Activated B cell treated with CpG ODN at 0.5 μM for 24 hours (primary cell): ENCODE data around the gene IMMT. TPM values are rescaled to one million over a fixed set of nuclear protein-coding genes. Genes with fewer than 3 reads are reported as not detected.
"Not testable (repeated sequence)": the region's sequence is repeated elsewhere in the genome, so short reads cannot be mapped to it uniquely, and the experiment has no call there.

Experiments used
- ATAC-seq: fragments of 200-7000 bp; cut with Tn5 transposase; one replicate; pipeline ENCODE4 v1.10.0; 2021; ENCODE audit warnings: low read depth, mild to moderate bottlenecking, moderate library complexity
- CTCF ChIA-PET: fragments of 350-600 bp; sonication (Branson Sonifier 250); formaldehyde crosslinking; loops from one replicate; lab custom pipeline; 2021; ENCODE audit warnings: antibody characterized with exemption; lab: Charles Lee
- POLR2A ChIA-PET: fragments of 350-600 bp; sonication (Branson Sonifier 250); formaldehyde crosslinking; loops from one replicate; lab custom pipeline; 2021; ENCODE audit warnings: antibody characterized with exemption; lab: Charles Lee
- DNase-seq: peaks from one replicate; pipeline ENCODE4 v3.0.0; 2022
- H3K27ac Mint-ChIP-seq: one replicate; pipeline ENCODE4 v1.8.0; 2020; ENCODE audit warnings: mixed read lengths
- H3K27me3 Mint-ChIP-seq: one replicate; pipeline ENCODE4 v1.8.0; 2021; ENCODE audit warnings: mixed read lengths
- H3K36me3 Mint-ChIP-seq: one replicate; pipeline ENCODE4 v1.8.0; 2021; ENCODE audit warnings: low read depth, mixed read lengths
- H3K4me1 Mint-ChIP-seq: one replicate; pipeline ENCODE4 v1.8.0; 2021; ENCODE audit warnings: mixed read lengths
- H3K4me3 Mint-ChIP-seq: one replicate; pipeline ENCODE4 v1.8.0; 2020; ENCODE audit warnings: mild to moderate bottlenecking, mixed read lengths
- H3K9me3 Mint-ChIP-seq: one replicate; pipeline ENCODE4 v1.8.0; 2020; ENCODE audit warnings: mixed read lengths
- CTCF ChIP-seq: fragments of 200-600 bp; IDR thresholded peaks from one replicate; pipeline ENCODE4 v1.8.0; 2022; ENCODE audit warnings: antibody characterized with exemption, mild to moderate bottlenecking
- intact Hi-C: fragments of 100-400 bp; cut with micrococcal nuclease; formaldehyde crosslinking; loops from one replicate; pipeline ENCODE4 v1.15.1; 2024
- total RNA-seq: library from RNA; stranded (reverse); gene quantifications from 2 replicates; pipeline ENCODE4 v1.2.3, GENCODE V29; 2022

IMMT gene
- total RNA-seq, 1 donor from 2014 or later, result 93.0 TPM

- H3K4me3 Mint-ChIP-seq, result no peak overlapping the region
- TF ChIP-seq CTCF, result no peak
- peaks cover 37% of the 10 kb centered on the region for H3K4me1 Mint-ChIP-seq
- ChIA-PET CTCF (no interaction called here), POLR2A (no interaction called here)
- no peak overlapping the region for H3K27ac Mint-ChIP-seq
- H3K36me3 Mint-ChIP-seq, result peaks cover 28% of the 10 kb centered on the region
- H3K9me3 Mint-ChIP-seq, result no peaks in the 10 kb centered on the region
- no peak for DNase-seq
- H3K27me3 Mint-ChIP-seq, result no peaks in the 10 kb centered on the region
- intact Hi-C loops, result no loop called here
- no peak for ATAC-seq
These were observed 7.1 kb upstream of the IMMT start for GRCh38 chr2:86202336-86202692.

GRCh38 chr2:86201671-86202335, 6.5 kb upstream of the IMMT start:
- Mint-ChIP-seq H3K27me3 (no peaks in the 10 kb centered on the region), H3K4me3 (no peak overlapping the region), H3K4me1 (peaks cover 38% of the 10 kb centered on the region), H3K36me3 (peaks cover 24% of the 10 kb centered on the region), H3K27ac (no peak overlapping the region), H3K9me3 (no peaks in the 10 kb centered on the region)
- intact Hi-C loops, result no loop called here
- ChIA-PET POLR2A (no interaction called here), CTCF (no interaction called here)
- ATAC-seq, result no peak
- DNase-seq, result no peak
- TF ChIP-seq CTCF, result no peak

- ATAC-seq, DNase-seq, H3K27ac Mint-ChIP-seq, H3K27me3 Mint-ChIP-seq, intact Hi-C loops, H3K9me3 Mint-ChIP-seq: not testable (repeated sequence)
- peak overlapping the region; percentile 97 for H3K4me3 Mint-ChIP-seq
- H3K36me3 Mint-ChIP-seq, result peaks cover 14% of the 10 kb centered on the region
- POLR2A ChIA-PET, result interaction anchor here (0.6 to 2.2 kb wide), 2 partner anchors 95 to 125 kb away, joined by 3 to 7 read pairs; partner anchors contain the start of genes POLR1A and PTCD3
- H3K4me1 Mint-ChIP-seq, result peaks cover 46% of the 10 kb centered on the region
- CTCF ChIA-PET, result interaction anchor here (0.6 to 1.7 kb wide), 2 partner anchors 20 to 113 kb away, joined by 3 to 5 read pairs; no protein-coding TSS in a partner anchor
These were observed 5.3 kb upstream of the IMMT start for GRCh38 chr2:86200564-86200963.

GRCh38 chr2:86199834-86200177, 4.5 kb upstream of the IMMT start:
- POLR2A ChIA-PET, result interaction anchor here (0.6 to 2.2 kb wide), 7 partner anchors 13 to 371 kb away, joined by 3 to 7 read pairs (median 3); partner anchors contain the start of genes POLR1A and PTCD3
- CTCF ChIA-PET, result interaction anchor here (0.6 to 1.7 kb wide), 2 partner anchors 21 to 114 kb away, joined by 3 to 5 read pairs; no protein-coding TSS in a partner anchor
- Mint-ChIP-seq H3K9me3 (no peaks in the 10 kb centered on the region), H3K36me3 (peaks cover 20% of the 10 kb centered on the region), H3K4me1 (peaks cover 50% of the 10 kb centered on the region), H3K4me3 (peak overlapping the region; percentile 97), H3K27ac (peak overlapping the region; percentile 91), H3K27me3 (no peaks in the 10 kb centered on the region)
- DNase-seq (no peak), ATAC-seq (no peak)
- TF ChIP-seq CTCF, result no peak
- intact Hi-C loops, result loop anchor here (2.0 to 10.0 kb wide), 7 partner anchors 15 to 873 kb away; partner anchors contain the start of genes C2orf68, CAPG, SH2D6 and TGOLN2

- H3K27me3 Mint-ChIP-seq, result no peaks in the 10 kb centered on the region
- DNase-seq (no peak), ATAC-seq (no peak)
- H3K27ac Mint-ChIP-seq, result peak overlapping the region; percentile 90
- H3K4me1 Mint-ChIP-seq, result peaks cover 56% of the 10 kb centered on the region
- CTCF ChIA-PET, result interaction anchor here (0.8 kb wide), 1 partner anchor 25 kb away, joined by 3 read pairs; no protein-coding TSS in a partner anchor
- peak overlapping the region; percentile 91 for H3K4me3 Mint-ChIP-seq
- intact Hi-C loops, result loop anchor here (1.0 to 10.0 kb wide), 9 partner anchors 43 to 869 kb away; partner anchors contain the start of genes C2orf68, CAPG, PTCD3 and SH2D6
- TF ChIP-seq CTCF, result no peak
- no peaks in the 10 kb centered on the region for H3K9me3 Mint-ChIP-seq
- POLR2A ChIA-PET, result interaction anchor here (0.6 to 3.5 kb wide), 15 partner anchors 8 to 869 kb away, joined by 3 to 38 read pairs (median 6); partner anchors contain the start of genes KDM3A, POLR1A, PTCD3 and ST3GAL5
- peaks cover 18% of the 10 kb centered on the region for H3K36me3 Mint-ChIP-seq
These were observed 636 bp upstream of the IMMT start for GRCh38 chr2:86195808-86196387.
